ENCODE results near the gene NXPE1. TPM values are rescaled to one million over a fixed set of nuclear protein-coding genes. Genes with fewer than 3 reads are reported as not detected.
"Not testable (repeated sequence)": the region's sequence is repeated elsewhere in the genome, so short reads cannot be mapped to it uniquely, and the experiment has no call there.

NXPE1 gene
- total RNA-seq, 1 experiment from 2014 or later: not detected

- peaks cover 17 to 19% of the 10 kb centered on the region in 2 experiments for H3K9me3 Mint-ChIP-seq
- no peak overlapping the region for H3K27ac Mint-ChIP-seq
- H2BK5ac ChIP-seq (ENCODE audit: insufficient read length, low read length): no peak overlapping the region
- H3K23ac ChIP-seq (ENCODE audit: insufficient read length, low read depth, low read length): no peak overlapping the region
- no peaks in the 10 kb centered on the region for H3K23me2 ChIP-seq (ENCODE audit: insufficient read length, low read depth, low read length, poor library complexity, severe bottlenecking)
- H4K5ac ChIP-seq (ENCODE audit: insufficient read length, low read depth, low read length): no peak overlapping the region
- TF ChIP-seq, protein P1, sequence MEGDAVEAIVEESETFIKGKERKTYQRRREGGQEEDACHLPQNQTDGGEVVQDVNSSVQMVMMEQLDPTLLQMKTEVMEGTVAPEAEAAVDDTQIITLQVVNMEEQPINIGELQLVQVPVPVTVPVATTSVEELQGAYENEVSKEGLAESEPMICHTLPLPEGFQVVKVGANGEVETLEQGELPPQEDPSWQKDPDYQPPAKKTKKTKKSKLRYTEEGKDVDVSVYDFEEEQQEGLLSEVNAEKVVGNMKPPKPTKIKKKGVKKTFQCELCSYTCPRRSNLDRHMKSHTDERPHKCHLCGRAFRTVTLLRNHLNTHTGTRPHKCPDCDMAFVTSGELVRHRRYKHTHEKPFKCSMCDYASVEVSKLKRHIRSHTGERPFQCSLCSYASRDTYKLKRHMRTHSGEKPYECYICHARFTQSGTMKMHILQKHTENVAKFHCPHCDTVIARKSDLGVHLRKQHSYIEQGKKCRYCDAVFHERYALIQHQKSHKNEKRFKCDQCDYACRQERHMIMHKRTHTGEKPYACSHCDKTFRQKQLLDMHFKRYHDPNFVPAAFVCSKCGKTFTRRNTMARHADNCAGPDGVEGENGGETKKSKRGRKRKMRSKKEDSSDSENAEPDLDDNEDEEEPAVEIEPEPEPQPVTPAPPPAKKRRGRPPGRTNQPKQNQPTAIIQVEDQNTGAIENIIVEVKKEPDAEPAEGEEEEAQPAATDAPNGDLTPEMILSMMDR (conservative IDR thresholded peaks at IDR 0.05): no peak
- H3K18ac ChIP-seq (ENCODE audit: insufficient read length, low read depth, low read length): no peak overlapping the region
- no peaks in the 10 kb centered on the region for H3K79me1 ChIP-seq (ENCODE audit: insufficient read depth, low read depth, low read length, poor library complexity, severe bottlenecking)
- no peaks in the 10 kb centered on the region for H3K27me3 ChIP-seq (ENCODE audit: insufficient read depth, low read length)
- no peak overlapping the region for H2AK5ac ChIP-seq (ENCODE audit: insufficient read length, low read length)
- no peak overlapping the region for H3K9ac ChIP-seq (ENCODE audit: extremely low read depth, insufficient read length, low read length)
- H2BK20ac ChIP-seq (ENCODE audit: low read depth, low read length, poor library complexity, severe bottlenecking): no peak overlapping the region
- no peak overlapping the region for H3K27ac ChIP-seq (ENCODE audit: insufficient read length, low read depth, low read length)
- no peak overlapping the region for H3T11ph ChIP-seq (ENCODE audit: low read length)
- no peak overlapping the region for H3K4me2 ChIP-seq (ENCODE audit: insufficient read depth, insufficient read length, low read length)
- no peak overlapping the region for H2BK12ac ChIP-seq (ENCODE audit: insufficient read length, low read depth, low read length)
- H3K79me2 ChIP-seq (ENCODE audit: insufficient read depth, low read length): no peaks in the 10 kb centered on the region
- H3K56ac ChIP-seq (ENCODE audit: insufficient read length, low read depth, low read length): no peak overlapping the region
- no peak overlapping the region for H3K4ac ChIP-seq (ENCODE audit: low read depth, low read length)
- no peak overlapping the region for H2BK15ac ChIP-seq (ENCODE audit: low read depth, low read length)
- DNase-seq: no peak
- peaks cover 2 to 10% (median 2%) of the 10 kb centered on the region in 3 experiments; a peak in 2 of 7 replicates for H3K36me3 Mint-ChIP-seq (ENCODE audit: insufficient read depth in 1 of 3, low read depth in 3 of 3)
- no peak overlapping the region for H2BK120ac ChIP-seq (ENCODE audit: low read depth, low read length, poor library complexity, severe bottlenecking)
- no peaks in the 10 kb centered on the region for H4K20me1 ChIP-seq (ENCODE audit: control insufficient read depth, insufficient read depth, insufficient read length)
- H4K91ac ChIP-seq (ENCODE audit: insufficient read length, low read depth, low read length): no peak overlapping the region
- no peaks in the 10 kb centered on the region for H3K4me1 Mint-ChIP-seq
- H3K27me3 Mint-ChIP-seq (ENCODE audit: low read depth): no peaks in the 10 kb centered on the region
- no CpG with 5 or more reads among the region's 13 CpGs for WGBS (ENCODE audit: extremely low coverage, insufficient read length, low lambda C conversion rate)
- H3K4me3 Mint-ChIP-seq: no peak overlapping the region
- no peak overlapping the region for H4K8ac ChIP-seq (replicated peaks; ENCODE audit: insufficient read length, low read depth, low read length)
- H3K14ac ChIP-seq (ENCODE audit: insufficient read depth, low read length): no peak overlapping the region
- H2AFZ ChIP-seq (ENCODE audit: low read length): no peak overlapping the region
- no peaks in the 10 kb centered on the region for H3K4me1 ChIP-seq (ENCODE audit: insufficient read depth, low read length)
- H3K9me3 ChIP-seq (ENCODE audit: control insufficient read depth, low read depth, low read length): no peaks in the 10 kb centered on the region
Observed at GRCh38 chr11:114604179-114604813, 44.6 kb upstream of the NXPE1 start.

DNA sequence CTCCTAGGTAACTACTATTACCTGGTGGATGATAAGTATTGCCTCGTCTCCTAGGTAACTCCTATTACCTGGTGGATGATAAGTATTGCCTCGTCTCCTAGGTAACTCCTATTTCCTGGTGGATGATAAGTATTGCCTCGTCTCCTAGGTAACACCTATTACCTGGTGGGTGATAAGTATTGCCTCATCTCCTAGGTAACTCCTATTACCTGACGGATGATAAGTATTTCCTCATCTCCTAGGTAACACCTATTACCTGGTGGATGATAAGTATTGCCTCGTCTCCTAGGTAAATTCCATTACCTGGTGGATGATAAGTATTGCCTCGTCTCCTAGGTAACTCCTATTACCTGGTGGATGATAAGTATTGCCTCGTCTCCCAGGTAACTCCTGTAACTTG lies 43.5 kb upstream of the NXPE1 start:
- not testable (repeated sequence) for H3K23me2 ChIP-seq (ENCODE audit: insufficient read length, low read depth, low read length, poor library complexity, severe bottlenecking); H3K4ac ChIP-seq (ENCODE audit: low read depth, low read length); H3K27ac ChIP-seq (ENCODE audit: insufficient read length, low read depth, low read length); H2BK12ac ChIP-seq (ENCODE audit: insufficient read length, low read depth, low read length); H3K4me1 ChIP-seq (ENCODE audit: insufficient read depth, low read length); H4K20me1 ChIP-seq (ENCODE audit: control insufficient read depth, insufficient read depth, insufficient read length); H3K27me3 ChIP-seq (ENCODE audit: insufficient read depth, low read length); H3K4me3 Mint-ChIP-seq; H3K79me1 ChIP-seq (ENCODE audit: insufficient read depth, low read depth, low read length, poor library complexity, severe bottlenecking); H2AK5ac ChIP-seq (ENCODE audit: insufficient read length, low read length); H3K4me1 Mint-ChIP-seq; H4K5ac ChIP-seq (ENCODE audit: insufficient read length, low read depth, low read length); H3K4me2 ChIP-seq (ENCODE audit: insufficient read depth, insufficient read length, low read length); H2BK20ac ChIP-seq (ENCODE audit: low read depth, low read length, poor library complexity, severe bottlenecking); H3K27ac Mint-ChIP-seq; H3T11ph ChIP-seq (ENCODE audit: low read length); H2BK120ac ChIP-seq (ENCODE audit: low read depth, low read length, poor library complexity, severe bottlenecking); H3K79me2 ChIP-seq (ENCODE audit: insufficient read depth, low read length); H3K9ac ChIP-seq (ENCODE audit: extremely low read depth, insufficient read length, low read length); H3K27me3 Mint-ChIP-seq (ENCODE audit: low read depth); H2BK15ac ChIP-seq (ENCODE audit: low read depth, low read length); H3K18ac ChIP-seq (ENCODE audit: insufficient read length, low read depth, low read length); H3K56ac ChIP-seq (ENCODE audit: insufficient read length, low read depth, low read length); DNase-seq; H3K9me3 ChIP-seq (ENCODE audit: control insufficient read depth, low read depth, low read length); H3K23ac ChIP-seq (ENCODE audit: insufficient read length, low read depth, low read length); H4K91ac ChIP-seq (ENCODE audit: insufficient read length, low read depth, low read length); H4K8ac ChIP-seq (replicated peaks; ENCODE audit: insufficient read length, low read depth, low read length); H3K14ac ChIP-seq (ENCODE audit: insufficient read depth, low read length); H2AFZ ChIP-seq (ENCODE audit: low read length); H2BK5ac ChIP-seq (ENCODE audit: insufficient read length, low read length)
- Mint-ChIP-seq H3K36me3 (ENCODE audit: insufficient read depth in 1 of 3, low read depth in 3 of 3) (peaks cover 2 to 10% (median 2%) of the 10 kb centered on the region in 3 experiments; a peak in 2 of 7 replicates), H3K9me3 (peaks cover 15 to 17% of the 10 kb centered on the region in 2 experiments)
- no CpG with 5 or more reads among the region's 7 CpGs for WGBS (ENCODE audit: extremely low coverage, insufficient read length, low lambda C conversion rate)
